ENCODE measurements around the gene CD4. TPM values are rescaled to one million over a fixed set of nuclear protein-coding genes. Genes with fewer than 3 reads are reported as not detected.

Gene CD4
- total RNA-seq, 1 donor from 2014 or later, result 0.75 TPM

GRCh38 chr12:6816598-6816997 lies 27.3 kb downstream of the CD4 start:
- TF ChIP-seq CTCF (conservative IDR thresholded peaks at IDR 0.05; ENCODE audit: low read depth, low read length), result no peak
- no peak for DNase-seq (ENCODE audit: low read depth)
- H3K4me3 ChIP-seq (ENCODE audit: low read depth, low read length), result no peak overlapping the region

- no peak for DNase-seq (ENCODE audit: low read depth)
- no peak overlapping the region for H3K4me3 ChIP-seq (ENCODE audit: low read depth, low read length)
- TF ChIP-seq CTCF (conservative IDR thresholded peaks at IDR 0.05; ENCODE audit: low read depth, low read length), result no peak
Observed at GRCh38 chr12:6817098-6817497, 27.8 kb downstream of the CD4 start.

- no peak for DNase-seq (ENCODE audit: low read depth)
- H3K4me3 ChIP-seq (ENCODE audit: low read depth, low read length), result no peak overlapping the region
- no peak for TF ChIP-seq CTCF (conservative IDR thresholded peaks at IDR 0.05; ENCODE audit: low read depth, low read length)
Observed at GRCh38 chr12:6817662-6818157, 28.4 kb downstream of the CD4 start.

GRCh38 chr12:6818222-6818621 lies 28.9 kb downstream of the CD4 start:
- no peak overlapping the region for H3K4me3 ChIP-seq (ENCODE audit: low read depth, low read length)
- TF ChIP-seq CTCF (conservative IDR thresholded peaks at IDR 0.05; ENCODE audit: low read depth, low read length), result no peak

GRCh38 chr12:6818645-6819044 lies 29.3 kb downstream of the CD4 start:
- DNase-seq (ENCODE audit: low read depth), result no peak
- no peak for TF ChIP-seq CTCF (conservative IDR thresholded peaks at IDR 0.05; ENCODE audit: low read depth, low read length)
- H3K4me3 ChIP-seq (ENCODE audit: low read depth, low read length), result no peak overlapping the region

More at GRCh38 chr12:6818222-6818621, 28.9 kb downstream of the CD4 start:
- DNase-seq (ENCODE audit: low read depth), result no peak

- no peak overlapping the region for H3K4me3 ChIP-seq (ENCODE audit: low read depth, low read length)
- DNase-seq (ENCODE audit: low read depth), result no peak
- no peak for TF ChIP-seq CTCF (conservative IDR thresholded peaks at IDR 0.05; ENCODE audit: low read depth, low read length)
Observed at GRCh38 chr12:6819106-6820030, 30.0 kb downstream of the CD4 start.

All from epithelial cell of proximal tubule (primary cell).